ENCODE data around the gene PPIP5K2. TPM values are rescaled to one million over a fixed set of nuclear protein-coding genes. Genes with fewer than 3 reads are reported as not detected.
"Not testable (repeated sequence)": the region's sequence is repeated elsewhere in the genome, so short reads cannot be mapped to it uniquely, and the experiment has no call there.

Gene PPIP5K2
- total RNA-seq, 1 donor from 2014 or later, result 24.0 TPM

DNA sequence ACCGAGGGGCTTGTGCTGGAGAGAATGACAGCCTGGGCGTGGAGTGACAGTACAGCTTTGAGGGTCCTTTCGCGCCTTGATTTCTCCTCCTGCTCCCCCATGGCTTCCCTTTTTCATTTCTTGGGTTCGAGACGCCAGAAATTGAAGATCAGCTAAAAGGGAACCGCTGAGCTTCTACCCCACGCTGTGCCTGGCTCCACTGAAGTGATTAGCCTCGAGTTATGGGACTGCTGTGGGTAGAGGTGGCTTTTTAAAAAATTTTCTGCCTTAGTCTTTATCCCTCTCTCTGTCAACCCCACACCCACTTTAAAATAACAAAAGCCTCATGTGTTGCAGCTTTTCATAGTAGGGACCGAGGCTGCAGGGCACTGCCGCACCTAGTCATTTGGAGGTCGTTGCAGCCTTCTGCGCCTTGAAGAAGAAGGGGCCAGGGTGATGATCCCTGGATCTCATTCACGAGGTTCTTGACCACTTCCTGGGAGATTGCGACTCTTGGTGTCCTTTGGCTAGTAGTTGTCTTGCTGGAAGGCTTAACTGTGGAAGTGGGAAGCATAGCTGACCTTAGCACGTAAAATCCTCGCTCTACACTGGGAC, 603 bp downstream of the PPIP5K2 start:
- ATAC-seq (no peak), DNase-seq (ENCODE audit: low spot score) (no peak)

DNA sequence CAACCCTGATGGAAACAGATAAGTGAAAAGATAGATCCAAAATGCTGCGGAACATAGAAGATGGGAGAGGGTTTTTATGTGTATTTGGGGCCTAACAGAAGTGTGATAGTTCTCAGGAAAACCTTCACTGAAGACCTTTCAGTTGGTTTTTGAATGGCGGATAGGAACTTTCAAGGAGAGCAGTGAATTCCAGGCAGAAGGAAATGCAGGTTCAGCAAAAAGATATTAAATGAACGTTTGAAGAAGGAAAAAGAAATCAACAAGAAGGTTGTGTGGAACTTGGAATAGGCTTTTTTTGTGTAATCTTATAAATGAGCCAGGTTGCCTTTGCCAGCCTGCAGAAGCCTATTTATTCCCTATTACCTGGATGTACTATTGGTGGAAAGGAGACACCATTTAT, 2.1 kb downstream of the PPIP5K2 start:
- DNase-seq (ENCODE audit: low spot score), result no peak

GRCh38 chr5:103126557-103126956, 6.5 kb downstream of the PPIP5K2 start:
- no peak for ATAC-seq
- DNase-seq (ENCODE audit: low spot score), result no peak

More for the DNA sequence above, 2.1 kb downstream of the PPIP5K2 start:
- no peak for ATAC-seq

DNA sequence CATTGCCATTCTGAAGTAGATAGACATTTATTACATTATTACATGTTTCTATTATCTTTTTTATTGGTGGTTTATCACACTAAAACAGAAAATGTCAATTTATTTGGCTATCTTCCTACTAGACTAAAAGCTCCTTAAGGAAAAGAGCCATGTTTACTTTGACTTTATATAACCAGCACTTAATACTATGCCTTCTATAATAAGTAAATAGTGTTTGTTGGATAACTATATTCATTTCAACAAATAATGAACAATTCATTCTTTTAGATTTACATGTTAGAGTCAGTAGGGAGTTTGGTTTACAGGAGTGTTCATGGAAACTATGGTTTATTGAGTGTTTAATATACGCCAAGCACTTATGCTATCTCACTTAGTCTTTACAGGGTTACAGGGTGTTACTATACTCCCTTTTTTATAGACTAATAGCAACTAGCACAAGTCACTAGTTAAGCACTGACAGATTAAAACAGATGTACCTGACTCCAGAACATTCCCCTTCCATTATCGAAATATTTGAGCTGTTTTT, 7.3 kb downstream of the PPIP5K2 start:
- no peak for ATAC-seq
- no peak for DNase-seq (ENCODE audit: low spot score)

GRCh38 chr5:103128202-103128601, 8.1 kb downstream of the PPIP5K2 start:
- ATAC-seq, result no peak

GRCh38 chr5:103132684-103133083, 12.6 kb downstream of the PPIP5K2 start:
- peak; percentile 82 for ATAC-seq
- DNase-seq (ENCODE audit: low spot score), result no peak

More at GRCh38 chr5:103128202-103128601, 8.1 kb downstream of the PPIP5K2 start:
- DNase-seq (ENCODE audit: low spot score), result no peak

DNA sequence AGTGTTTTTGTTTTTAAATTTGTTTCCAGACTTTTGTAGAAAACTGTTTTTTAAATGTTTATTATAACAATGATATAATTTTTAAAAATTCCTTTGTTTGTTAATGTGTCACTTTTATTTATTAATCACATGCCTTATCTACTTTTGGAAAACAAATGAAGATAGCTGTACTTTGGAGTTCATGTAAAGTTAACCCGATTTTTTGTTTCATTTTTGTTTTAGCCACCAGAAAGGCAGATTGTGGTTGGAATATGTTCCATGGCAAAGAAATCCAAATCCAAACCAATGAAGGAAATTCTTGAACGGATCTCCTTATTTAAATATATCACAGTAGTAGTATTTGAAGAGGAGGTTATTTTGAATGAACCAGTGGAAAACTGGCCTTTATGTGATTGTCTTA, 13.1 kb downstream of the PPIP5K2 start:
- ATAC-seq, result peak; percentile 60

GRCh38 chr5:103135461-103135860, 15.4 kb downstream of the PPIP5K2 start:
- ATAC-seq (no peak), DNase-seq (ENCODE audit: low spot score) (no peak)

More for the DNA sequence above, 13.1 kb downstream of the PPIP5K2 start:
- DNase-seq (ENCODE audit: low spot score), result no peak

DNA sequence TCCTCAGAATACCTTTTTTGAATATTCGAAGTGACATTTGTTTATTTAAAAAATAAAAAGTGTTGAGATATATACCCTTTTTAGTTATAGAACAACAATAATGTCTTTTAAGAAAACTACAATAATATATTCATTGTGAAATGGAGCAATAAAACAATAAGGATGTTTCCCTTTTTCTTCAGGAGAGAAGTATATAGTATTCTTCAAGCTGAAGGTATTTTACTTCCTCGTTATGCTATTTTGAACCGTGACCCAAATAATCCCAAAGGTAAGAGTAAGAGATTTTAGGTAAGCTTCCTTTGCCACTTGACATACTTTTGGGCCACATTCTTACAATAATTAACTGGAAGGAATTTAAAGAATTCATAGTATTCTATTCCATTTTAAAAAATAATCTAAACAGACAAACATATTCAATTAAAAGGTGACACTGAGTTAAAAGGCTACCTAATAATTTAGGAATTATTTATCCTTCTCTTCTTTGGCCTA, 18.1 kb downstream of the PPIP5K2 start:
- DNase-seq (ENCODE audit: low spot score) (no peak), ATAC-seq (no peak)

DNA sequence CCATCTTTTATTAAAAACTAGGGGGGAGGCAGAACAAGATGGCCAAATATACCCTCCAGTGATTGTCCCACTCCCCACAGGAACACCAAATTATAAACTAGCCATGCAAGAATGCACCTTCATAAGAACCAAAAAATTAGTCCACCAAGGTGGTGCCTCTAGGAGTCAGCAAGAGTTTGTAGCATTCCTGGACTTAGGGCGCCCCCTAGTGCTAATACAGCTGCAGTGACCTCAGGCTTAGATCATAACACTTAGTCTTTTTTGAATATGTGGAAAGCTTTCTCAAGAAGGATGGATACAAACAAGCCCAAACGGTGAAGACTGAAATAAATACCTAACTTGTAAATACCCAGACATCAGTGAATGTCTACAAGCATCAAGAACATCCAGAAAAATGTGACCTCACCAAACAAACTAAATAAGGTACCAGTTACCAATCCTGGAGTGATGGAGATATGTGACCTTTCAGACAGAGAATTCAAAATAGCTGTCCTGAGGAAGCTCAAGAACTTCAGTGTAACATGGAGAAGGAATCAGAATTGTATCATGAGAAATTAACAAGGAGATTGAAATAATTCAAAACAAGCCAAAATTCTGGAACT, 19.3 kb downstream of the PPIP5K2 start:
- DNase-seq (ENCODE audit: low spot score) (peak; percentile 76), ATAC-seq (peak; percentile 99)

DNA sequence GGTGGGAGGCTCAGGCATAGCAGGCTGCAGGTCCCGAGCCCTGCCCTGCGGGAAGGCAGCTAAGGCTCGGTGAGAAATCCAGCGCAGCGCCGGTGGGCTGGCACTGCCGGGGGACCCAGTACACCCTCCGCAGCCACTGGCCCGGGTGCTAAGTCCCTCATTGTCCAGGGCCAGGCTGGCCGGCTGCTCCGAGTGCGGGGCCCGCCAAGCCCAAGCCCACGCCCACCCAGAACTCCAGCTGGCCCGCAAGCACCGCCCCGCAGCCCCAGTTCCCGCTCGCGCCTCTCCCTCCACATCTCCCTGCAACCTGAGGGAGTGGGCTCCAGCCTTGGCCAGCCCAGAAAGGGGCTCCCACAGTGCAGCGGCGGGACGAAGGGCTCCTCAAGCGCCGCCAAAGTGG, 22.0 kb downstream of the PPIP5K2 start:
- ATAC-seq; DNase-seq (ENCODE audit: low spot score): not testable (repeated sequence)

GRCh38 chr5:103145196-103145595, 25.1 kb downstream of the PPIP5K2 start:
- ATAC-seq, result no peak

GRCh38 chr5:103148213-103148612, 28.1 kb downstream of the PPIP5K2 start:
- ATAC-seq (no peak), DNase-seq (ENCODE audit: low spot score) (no peak)

More at GRCh38 chr5:103145196-103145595, 25.1 kb downstream of the PPIP5K2 start:
- DNase-seq (ENCODE audit: low spot score), result no peak

DNA sequence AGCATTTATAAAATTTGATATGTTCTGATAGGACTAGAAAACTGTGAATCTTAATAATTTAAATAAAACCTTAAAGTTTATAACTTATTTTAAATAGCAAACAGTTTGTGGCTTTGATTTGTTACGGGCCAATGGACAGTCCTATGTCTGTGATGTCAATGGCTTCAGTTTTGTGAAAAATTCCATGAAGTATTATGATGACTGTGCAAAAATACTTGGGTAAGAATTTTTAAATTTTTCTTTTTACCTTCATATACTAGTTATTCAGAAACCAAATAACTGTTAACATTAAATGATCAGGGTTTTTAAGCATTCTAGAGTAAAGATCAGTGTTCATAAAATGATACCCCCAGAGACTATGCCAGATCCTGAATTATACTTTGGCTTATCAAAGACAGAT, 31.1 kb downstream of the PPIP5K2 start:
- no peak for ATAC-seq
- DNase-seq (ENCODE audit: low spot score), result no peak

- ATAC-seq (no peak), DNase-seq (ENCODE audit: low spot score) (no peak)
These were observed 46.6 kb downstream of the PPIP5K2 start for GRCh38 chr5:103166706-103167105.

DNA sequence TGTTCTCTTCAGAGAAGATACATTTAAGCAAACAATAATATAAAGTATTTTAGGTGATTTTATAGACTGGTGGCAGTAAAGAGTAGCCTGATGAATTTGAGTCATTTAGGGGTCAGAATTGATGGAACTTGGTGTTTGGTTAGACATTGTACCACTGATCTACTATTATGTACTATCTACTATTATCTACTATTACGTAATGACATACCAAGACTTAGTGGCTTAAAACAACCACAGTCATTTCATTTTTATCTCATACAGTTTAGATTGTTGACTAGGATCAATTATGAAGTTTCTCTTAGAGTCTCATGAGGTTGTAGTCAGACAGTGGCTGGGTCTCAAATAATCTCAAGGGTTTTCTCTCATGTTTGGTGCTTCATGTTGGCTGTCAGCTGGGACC, 54.0 kb downstream of the PPIP5K2 start:
- DNase-seq (ENCODE audit: low spot score) (no peak), ATAC-seq (no peak)

- DNase-seq (ENCODE audit: low spot score) (no peak), ATAC-seq (no peak)
These were observed 57.4 kb downstream of the PPIP5K2 start for GRCh38 chr5:103177543-103177942.

GRCh38 chr5:103178167-103178566, 58.1 kb downstream of the PPIP5K2 start:
- ATAC-seq (no peak), DNase-seq (ENCODE audit: low spot score) (no peak)

GRCh38 chr5:103186152-103186551, 66.1 kb downstream of the PPIP5K2 start:
- no peak for ATAC-seq

GRCh38 chr5:103188436-103188835, 68.3 kb downstream of the PPIP5K2 start:
- ATAC-seq, result no peak
- DNase-seq (ENCODE audit: low spot score), result no peak

More at GRCh38 chr5:103186152-103186551, 66.1 kb downstream of the PPIP5K2 start:
- DNase-seq (ENCODE audit: low spot score), result no peak

DNA sequence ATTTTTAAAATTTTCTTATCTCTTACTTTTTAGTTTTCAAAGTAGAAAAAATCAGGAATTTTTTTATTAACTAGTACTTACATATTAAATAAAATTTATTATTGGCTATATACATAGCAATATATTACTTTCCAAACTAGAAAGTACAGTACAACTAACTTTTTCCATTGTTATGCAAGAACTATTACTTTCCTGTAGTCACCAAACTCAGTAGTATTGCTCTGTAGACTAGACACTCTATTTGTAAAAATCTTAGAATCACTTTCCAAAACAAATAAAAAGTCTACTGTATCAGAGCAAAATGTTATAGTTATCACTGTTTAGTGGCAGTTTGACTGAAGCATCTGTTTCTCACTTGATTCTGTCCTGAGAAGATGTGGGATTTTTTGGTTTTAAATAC, 83.1 kb downstream of the PPIP5K2 start:
- DNase-seq (ENCODE audit: low spot score) (no peak), ATAC-seq (no peak)

GRCh38 chr5:103204990-103205389, 84.9 kb downstream of the PPIP5K2 start:
- DNase-seq (ENCODE audit: low spot score); ATAC-seq: not testable (repeated sequence)

All from left lobe of liver (tissue), 2 donors.